Thoracic aorta (tissue), 2 donors: ENCODE data around the gene ATP10A. TPM values are rescaled to one million over a fixed set of nuclear protein-coding genes. Genes with fewer than 3 reads are reported as not detected.
A peak's percentile ranks its signal among the peaks of the same experiment; 100 is the strongest.

Experiments used
- ATAC-seq: fragments of 150-250 bp; one replicate; pipeline ENCODE4 v1.8.0; 2017; ENCODE audit warnings: low read depth; ENCODE audit not compliant: insufficient number of reproducible peaks, low FRiP score
- DNase-seq: peaks from one replicate; pipeline ENCODE4 v3.0.0-alpha.2; 2020; ENCODE audit warnings: low spot score
- H3K27ac ChIP-seq, 2 donors: fragments of 200-600 bp; sonication (generic); 1 replicate in 1 of 2; 2 replicates in 1 of 2; pipeline ENCODE4 v1.5.1; 2016; ENCODE audit warnings: mild to moderate bottlenecking in 2 of 2, moderate library complexity in 2 of 2
- H3K27me3 ChIP-seq: fragments of 200-600 bp; sonication (generic); replicated peaks from 2 replicates; pipeline ENCODE4 v1.6.0; 2016; ENCODE audit warnings: mild to moderate bottlenecking; ENCODE audit not compliant: insufficient read depth
- H3K36me3 ChIP-seq: fragments of 200-600 bp; sonication (generic); one replicate; pipeline ENCODE4 v1.5.1; 2016
- H3K4me1 ChIP-seq, 2 donors: fragments of 200-600 bp; sonication (generic); 1 replicate in 1 of 2; 2 replicates in 1 of 2; pipeline versions ENCODE4 v1.5.1 to v1.6.0; 2016; ENCODE audit warnings: low read depth in 2 of 2, mild to moderate bottlenecking in 1 of 2; ENCODE audit not compliant: control insufficient read depth in 1 of 2
- H3K4me3 ChIP-seq: fragments of 200-600 bp; sonication (generic); 2 replicates; pipeline ENCODE4 v1.5.1; 2016; ENCODE audit warnings: mild to moderate bottlenecking
- H3K9me3 ChIP-seq: fragments of 200-600 bp; sonication (generic); 2 replicates; pipeline ENCODE4 v1.5.1; 2016
- total RNA-seq, 2 donors: library from RNA; depleted of rRNA; stranded (reverse); fragments of >200 nt; gene quantifications; one replicate each; pipeline versions ENCODE4 v1.1.0 to v1.2.3, GENCODE V29; 2016
- TF ChIP-seq, protein P1 (sequence below): fragments of 200-600 bp; sonication (generic); IDR thresholded peaks from one replicate; pipeline ENCODE4 v1.5.1; 2019; ENCODE audit warnings: antibody characterized with exemption

ATP10A gene
- total RNA-seq, 2 donors from 2014 or later, result 59.4 to 89.8 TPM

- Histone ChIP-seq H3K36me3 (no peaks in the 10 kb centered on the region), H3K9me3 (no peaks in the 10 kb centered on the region), H3K4me3 (no peak overlapping the region), H3K27me3 (no peaks in the 10 kb centered on the region), H3K4me1 (peaks cover 38 to 79% of the 10 kb centered on the region in 2 donors), H3K27ac (peak overlapping the region; percentile 51 to 55)
- DNase-seq, result no peak
- TF ChIP-seq, protein P1, sequence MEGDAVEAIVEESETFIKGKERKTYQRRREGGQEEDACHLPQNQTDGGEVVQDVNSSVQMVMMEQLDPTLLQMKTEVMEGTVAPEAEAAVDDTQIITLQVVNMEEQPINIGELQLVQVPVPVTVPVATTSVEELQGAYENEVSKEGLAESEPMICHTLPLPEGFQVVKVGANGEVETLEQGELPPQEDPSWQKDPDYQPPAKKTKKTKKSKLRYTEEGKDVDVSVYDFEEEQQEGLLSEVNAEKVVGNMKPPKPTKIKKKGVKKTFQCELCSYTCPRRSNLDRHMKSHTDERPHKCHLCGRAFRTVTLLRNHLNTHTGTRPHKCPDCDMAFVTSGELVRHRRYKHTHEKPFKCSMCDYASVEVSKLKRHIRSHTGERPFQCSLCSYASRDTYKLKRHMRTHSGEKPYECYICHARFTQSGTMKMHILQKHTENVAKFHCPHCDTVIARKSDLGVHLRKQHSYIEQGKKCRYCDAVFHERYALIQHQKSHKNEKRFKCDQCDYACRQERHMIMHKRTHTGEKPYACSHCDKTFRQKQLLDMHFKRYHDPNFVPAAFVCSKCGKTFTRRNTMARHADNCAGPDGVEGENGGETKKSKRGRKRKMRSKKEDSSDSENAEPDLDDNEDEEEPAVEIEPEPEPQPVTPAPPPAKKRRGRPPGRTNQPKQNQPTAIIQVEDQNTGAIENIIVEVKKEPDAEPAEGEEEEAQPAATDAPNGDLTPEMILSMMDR, result no peak
- ATAC-seq, result no peak
Observed at GRCh38 chr15:25789616-25789999, 73.5 kb downstream of the ATP10A start.

- DNase-seq (no peak), ATAC-seq (no peak)
- Histone ChIP-seq H3K36me3 (no peaks in the 10 kb centered on the region), H3K4me1 (peaks cover 38 to 82% of the 10 kb centered on the region in 2 donors), H3K27me3 (no peaks in the 10 kb centered on the region), H3K4me3 (no peak overlapping the region), H3K27ac (peak overlapping the region; percentile 27 to 55), H3K9me3 (no peaks in the 10 kb centered on the region)
- TF ChIP-seq, protein P1, result no peak
Observed at GRCh38 chr15:25789211-25789610, 73.9 kb downstream of the ATP10A start.

GRCh38 chr15:25787855-25788520 is 75.1 kb downstream of the ATP10A start:
- Histone ChIP-seq H3K4me3 (peak overlapping the region; percentile 33), H3K27ac (peak overlapping the region; percentile 55 to 72), H3K36me3 (no peaks in the 10 kb centered on the region), H3K9me3 (no peaks in the 10 kb centered on the region), H3K4me1 (peaks cover 38 to 93% of the 10 kb centered on the region in 2 donors), H3K27me3 (no peaks in the 10 kb centered on the region)
- TF ChIP-seq, protein P1, result no peak
- DNase-seq (no peak), ATAC-seq (no peak)

GRCh38 chr15:25787381-25787780 is 75.7 kb downstream of the ATP10A start:
- peaks cover 38 to 89% of the 10 kb centered on the region in 2 donors for H3K4me1 ChIP-seq
- H3K4me3 ChIP-seq, result no peak overlapping the region
- no peaks in the 10 kb centered on the region for H3K36me3 ChIP-seq
- ATAC-seq, result no peak
- H3K9me3 ChIP-seq, result no peaks in the 10 kb centered on the region
- no peaks in the 10 kb centered on the region for H3K27me3 ChIP-seq
- TF ChIP-seq, protein P1, result no peak
- DNase-seq, result no peak
- H3K27ac ChIP-seq, result peak overlapping the region; percentile 53 to 55

- ATAC-seq (no peak), DNase-seq (no peak)
- no peaks in the 10 kb centered on the region for H3K9me3 ChIP-seq
- peaks cover 38 to 79% of the 10 kb centered on the region in 2 donors for H3K4me1 ChIP-seq
- peak overlapping the region; percentile 54 to 62 for H3K27ac ChIP-seq
- TF ChIP-seq, protein P1, result no peak
- H3K36me3 ChIP-seq, result no peaks in the 10 kb centered on the region
- H3K4me3 ChIP-seq, result no peak overlapping the region
- no peaks in the 10 kb centered on the region for H3K27me3 ChIP-seq
Observed at GRCh38 chr15:25786040-25786439, 77.1 kb downstream of the ATP10A start.
